ENCODE results near the gene ADAM11.
"Not testable (repeated sequence)": the region's sequence is repeated elsewhere in the genome, so short reads cannot be mapped to it uniquely, and the experiment has no call there.

ADAM11 gene

GRCh38 chr17:44795421-44795820 lies 36.6 kb downstream of the ADAM11 start:
- DNase-seq (ENCODE audit: low read depth), result no peak

GRCh38 chr17:44795928-44796327 lies 37.1 kb downstream of the ADAM11 start:
- DNase-seq (ENCODE audit: low read depth), result no peak

GRCh38 chr17:44796731-44797130 lies 37.9 kb downstream of the ADAM11 start:
- DNase-seq (ENCODE audit: low read depth), result no peak

GRCh38 chr17:44797802-44798201 lies 39.0 kb downstream of the ADAM11 start:
- no peak for DNase-seq (ENCODE audit: low read depth)

DNA sequence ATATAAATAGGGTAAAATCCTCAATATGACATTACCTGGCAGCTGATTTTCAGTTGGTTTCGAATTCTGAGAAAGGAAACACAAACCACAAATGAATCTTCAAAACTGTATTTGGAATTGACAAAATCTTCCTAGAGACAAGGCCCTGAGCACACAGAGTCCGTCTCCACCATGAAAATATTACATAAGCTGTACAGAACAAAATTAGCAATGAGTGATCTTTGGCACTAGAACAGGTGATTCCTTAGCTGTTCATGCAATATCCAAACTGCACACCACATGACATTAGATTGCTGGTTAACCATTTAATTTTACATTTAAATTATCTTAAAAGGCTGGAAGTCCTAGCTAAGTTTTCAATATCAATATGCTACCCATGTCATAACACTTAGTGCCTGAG lies 39.6 kb downstream of the ADAM11 start:
- no peak for DNase-seq (ENCODE audit: low read depth)

DNA sequence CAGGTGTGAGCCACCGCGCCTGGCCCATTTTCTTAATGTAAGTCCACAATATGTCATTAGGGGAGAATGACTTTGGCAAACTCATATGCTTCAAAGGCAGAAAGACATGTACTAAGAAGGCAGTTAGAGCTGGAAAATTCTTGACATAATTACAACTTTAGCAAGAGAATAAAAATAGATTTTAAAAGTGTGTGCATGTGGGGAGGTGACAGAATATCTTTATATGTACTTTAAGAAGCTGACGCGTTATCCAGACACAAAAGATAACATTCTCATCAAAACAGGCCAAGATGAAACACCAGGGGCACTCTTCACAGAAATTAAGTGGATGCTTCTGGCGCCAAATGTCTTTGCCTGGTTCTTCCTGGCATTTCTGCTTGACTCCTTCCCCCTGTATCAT lies 43.1 kb downstream of the ADAM11 start:
- no peak for DNase-seq (ENCODE audit: low read depth)

GRCh38 chr17:44804302-44805089 lies 45.7 kb downstream of the ADAM11 start:
- DNase-seq (ENCODE audit: low read depth), result no peak

GRCh38 chr17:44807093-44807816 lies 48.5 kb downstream of the ADAM11 start:
- DNase-seq (ENCODE audit: low read depth), result no peak

GRCh38 chr17:44807817-44808155 lies 49.0 kb downstream of the ADAM11 start:
- no peak for DNase-seq (ENCODE audit: low read depth)

GRCh38 chr17:44808156-44808555 lies 49.4 kb downstream of the ADAM11 start:
- no peak for DNase-seq (ENCODE audit: low read depth)

- not testable (repeated sequence) for DNase-seq (ENCODE audit: low read depth)
These were observed 50.0 kb downstream of the ADAM11 start for GRCh38 chr17:44808656-44809388.

DNA sequence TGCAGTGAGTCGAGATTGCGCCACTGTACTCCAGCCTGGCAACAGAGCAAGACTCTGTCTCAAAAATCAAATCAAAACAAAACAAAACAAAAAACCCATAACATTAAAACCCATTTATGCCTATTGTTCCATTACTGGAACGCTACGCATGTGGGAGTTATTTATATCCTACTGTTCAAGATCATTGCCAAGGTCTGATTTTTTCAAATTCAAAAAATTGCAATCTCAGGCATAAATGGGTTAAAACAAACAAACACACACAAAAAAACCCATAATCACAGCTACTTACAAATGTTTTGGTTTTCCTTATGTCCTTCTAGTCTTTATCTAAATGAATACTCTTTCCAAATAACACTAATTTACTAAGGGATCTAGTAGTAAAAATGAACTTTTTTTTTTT lies 53.5 kb downstream of the ADAM11 start:
- DNase-seq (ENCODE audit: low read depth), result no peak

DNA sequence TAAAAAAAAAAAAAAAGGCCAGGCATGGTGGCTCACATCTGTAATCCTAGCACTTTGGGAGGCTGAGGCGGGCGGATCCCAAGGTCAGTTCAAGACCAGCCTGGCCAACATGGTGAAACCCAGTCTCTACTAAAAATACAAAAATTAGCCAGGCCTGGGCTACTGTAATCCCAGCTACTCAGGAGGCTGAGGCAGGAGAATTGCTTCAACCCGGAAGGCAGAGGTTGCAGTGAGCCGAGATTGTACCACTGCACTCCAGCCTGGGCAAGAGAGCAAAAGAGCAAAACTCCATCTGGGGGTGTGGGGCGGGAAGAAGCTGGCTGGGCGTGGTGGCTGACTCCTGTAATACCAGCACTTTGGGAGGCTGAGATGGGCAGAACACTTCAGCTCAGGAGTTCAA lies 59.7 kb downstream of the ADAM11 start:
- not testable (repeated sequence) for DNase-seq (ENCODE audit: low read depth)

- no peak for DNase-seq (ENCODE audit: low read depth)
These were observed 61.9 kb downstream of the ADAM11 start for GRCh38 chr17:44820631-44821212.

DNA sequence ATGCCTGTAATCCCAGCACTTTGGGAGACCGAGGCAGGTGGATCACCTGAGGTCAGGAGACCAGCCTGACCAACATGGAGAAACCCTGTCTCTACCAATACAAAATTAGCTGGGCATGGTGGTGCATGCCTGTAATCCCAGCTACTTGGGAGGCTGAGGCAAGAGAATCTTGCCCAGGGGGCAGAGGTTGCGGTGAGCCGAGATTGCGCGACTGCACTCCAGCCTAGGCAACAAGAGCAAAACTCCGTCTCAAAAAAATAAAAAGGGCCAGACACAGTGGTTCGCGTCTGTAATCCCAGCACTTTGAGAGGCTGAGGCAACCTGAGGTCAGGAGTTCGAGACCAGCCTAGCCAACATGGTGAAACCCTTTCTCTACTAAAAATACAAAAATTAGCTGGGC lies 66.4 kb downstream of the ADAM11 start:
- DNase-seq (ENCODE audit: low read depth), result not testable (repeated sequence)

- no peak for DNase-seq (ENCODE audit: low read depth)
These were observed 67.5 kb downstream of the ADAM11 start for GRCh38 chr17:44826123-44826790.

DNA sequence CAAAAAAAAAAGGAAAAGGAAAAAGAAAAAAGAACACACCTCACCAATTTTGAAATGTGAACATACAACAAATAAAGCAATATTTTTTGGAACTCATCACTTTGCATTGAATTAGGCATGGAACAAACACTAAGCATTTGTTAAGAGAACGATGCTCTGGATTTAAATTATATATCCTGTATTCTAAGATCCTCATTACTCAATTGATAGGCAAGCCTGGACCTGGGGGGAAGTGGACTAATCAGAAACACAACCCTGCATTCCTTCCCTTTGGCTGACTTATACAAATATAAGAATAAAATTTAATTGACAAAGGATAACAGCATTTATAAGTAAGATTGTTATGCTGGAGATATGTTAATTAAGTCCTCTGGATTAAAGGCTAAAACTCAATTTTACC lies 69.1 kb downstream of the ADAM11 start:
- DNase-seq (ENCODE audit: low read depth), result no peak

DNA sequence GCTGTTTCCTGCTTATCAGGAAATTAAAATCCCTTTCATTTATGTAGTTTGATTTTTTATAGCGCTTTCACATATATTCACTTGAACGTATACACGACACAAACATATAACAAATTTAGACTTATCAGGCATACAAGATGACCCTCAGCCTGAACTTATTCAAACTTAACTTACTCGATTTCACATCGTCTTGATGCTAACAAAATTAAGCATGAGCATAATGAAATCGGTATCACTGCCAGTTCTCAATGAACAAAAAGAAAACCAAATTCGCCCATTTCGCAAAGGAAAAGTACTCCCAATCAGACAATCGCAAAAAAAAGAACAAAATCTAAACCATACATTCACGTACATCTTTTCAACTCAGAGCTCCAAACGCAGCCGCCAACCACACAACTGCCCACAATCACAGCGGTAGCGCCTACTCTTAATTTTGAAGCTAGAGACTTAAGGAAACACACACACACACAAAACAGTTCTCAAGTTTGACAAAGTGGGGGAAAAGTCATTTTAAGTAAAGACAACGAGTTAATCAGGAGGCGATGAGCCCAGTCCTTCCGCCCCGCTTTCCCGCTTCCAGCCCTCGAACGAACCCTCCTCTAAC lies 70.2 kb downstream of the ADAM11 start:
- no peak for DNase-seq (ENCODE audit: low read depth)

DNA sequence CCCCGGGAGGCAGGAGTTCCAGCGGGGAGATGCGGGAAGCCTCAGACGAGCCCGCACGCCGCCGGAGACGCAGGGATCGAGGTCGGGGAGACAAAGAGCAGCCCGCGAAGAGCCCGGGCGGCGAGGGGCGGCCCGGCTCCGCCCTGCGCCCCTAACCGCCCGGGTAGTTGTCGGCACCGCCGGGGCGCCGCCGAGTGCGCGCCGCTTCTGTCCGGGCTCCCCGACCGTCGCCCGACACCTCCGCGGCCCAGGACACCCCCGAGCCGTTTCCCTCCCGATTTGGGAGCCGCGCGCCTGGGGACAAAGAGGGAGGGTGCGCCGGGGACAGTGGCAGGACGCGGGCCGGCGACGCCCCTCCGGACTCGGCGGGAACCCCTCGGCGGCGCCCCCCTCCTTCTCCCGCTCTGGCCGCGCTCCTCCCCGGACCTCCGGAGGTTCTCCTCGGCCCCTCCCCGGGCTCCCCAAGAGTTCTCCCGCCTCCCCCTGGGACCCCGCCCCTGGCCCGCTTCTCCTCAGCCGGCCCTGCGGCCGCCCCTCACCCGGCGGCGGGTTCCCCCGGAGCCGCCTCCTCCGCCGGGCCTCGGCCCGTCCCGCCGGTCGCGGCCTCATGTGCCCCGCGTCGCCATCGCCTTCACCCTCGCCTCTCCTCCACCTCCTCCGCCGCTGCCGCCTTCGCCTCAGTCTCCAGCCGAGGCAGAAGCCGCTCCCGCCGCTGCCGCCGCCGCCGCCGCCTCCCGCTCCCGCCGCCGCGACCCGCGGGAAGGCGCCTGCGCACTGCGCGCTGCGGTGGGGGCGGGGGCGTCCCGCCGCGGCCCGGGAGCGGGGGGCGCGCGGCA lies 71.0 kb downstream of the ADAM11 start, which contains the start of gene GJC1:
GJC1 (minus strand) TSS at position 765 of the 836 bp plus-strand sequence. CDS start 24,470 bp downstream, outside the sequence.
- no peak for DNase-seq (ENCODE audit: low read depth)
